ENCODE measurements around the gene FTH1.
"Not testable (repeated sequence)": the region's sequence is repeated elsewhere in the genome, so short reads cannot be mapped to it uniquely, and the experiment has no call there.

FTH1 gene

DNA sequence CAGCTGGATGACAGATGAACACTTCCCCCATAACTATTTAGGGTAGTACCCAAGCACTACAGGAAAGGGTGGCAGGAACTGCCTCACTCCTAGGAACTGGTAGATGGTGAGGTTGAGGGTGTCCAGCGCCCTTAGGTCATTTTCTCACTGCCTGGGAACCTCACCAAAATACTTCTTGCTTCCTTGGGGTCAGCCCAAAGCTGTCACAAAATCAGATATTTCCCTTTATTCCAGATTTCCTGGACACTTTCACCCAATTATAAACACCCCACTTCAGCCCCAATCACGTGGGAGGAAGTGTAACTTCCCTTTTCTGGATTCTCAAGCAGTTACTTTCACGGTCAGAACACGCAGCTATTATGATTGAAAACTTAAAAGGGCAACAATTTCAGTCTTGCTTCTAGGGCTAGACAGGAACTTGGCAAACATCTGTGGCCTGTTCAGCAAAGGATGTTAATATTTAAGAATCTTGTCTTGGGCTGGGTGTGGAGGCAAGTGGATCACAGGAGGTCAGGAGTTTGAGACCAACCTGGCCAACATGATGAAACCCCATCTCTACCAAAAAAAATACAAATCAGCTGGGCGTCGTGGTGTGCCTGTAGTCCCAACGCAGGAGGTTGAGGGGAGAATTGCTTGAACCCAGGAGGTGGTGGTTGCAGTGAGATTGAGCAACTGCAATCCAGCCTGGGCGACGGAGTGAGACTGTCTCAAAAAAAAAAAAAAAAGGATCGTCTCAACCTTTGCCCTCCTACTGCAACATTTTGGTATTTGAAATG lies 4.0 kb downstream of the FTH1 start:
- DNase-seq = no peak

DNA sequence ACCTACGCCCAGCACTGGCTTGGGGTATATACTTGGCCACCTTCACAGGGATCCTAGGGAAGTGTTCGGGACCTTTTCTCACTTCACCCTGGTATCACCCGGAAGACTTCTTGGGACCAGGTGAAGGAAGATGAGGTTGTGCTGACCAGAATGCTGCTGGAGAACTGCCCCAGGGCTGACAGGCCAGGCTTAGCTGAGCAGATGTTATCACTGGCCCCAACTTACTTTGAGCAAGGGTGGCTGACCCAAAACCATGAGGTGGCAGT lies 4.5 kb downstream of the FTH1 start:
- DNase-seq = no peak

DNA sequence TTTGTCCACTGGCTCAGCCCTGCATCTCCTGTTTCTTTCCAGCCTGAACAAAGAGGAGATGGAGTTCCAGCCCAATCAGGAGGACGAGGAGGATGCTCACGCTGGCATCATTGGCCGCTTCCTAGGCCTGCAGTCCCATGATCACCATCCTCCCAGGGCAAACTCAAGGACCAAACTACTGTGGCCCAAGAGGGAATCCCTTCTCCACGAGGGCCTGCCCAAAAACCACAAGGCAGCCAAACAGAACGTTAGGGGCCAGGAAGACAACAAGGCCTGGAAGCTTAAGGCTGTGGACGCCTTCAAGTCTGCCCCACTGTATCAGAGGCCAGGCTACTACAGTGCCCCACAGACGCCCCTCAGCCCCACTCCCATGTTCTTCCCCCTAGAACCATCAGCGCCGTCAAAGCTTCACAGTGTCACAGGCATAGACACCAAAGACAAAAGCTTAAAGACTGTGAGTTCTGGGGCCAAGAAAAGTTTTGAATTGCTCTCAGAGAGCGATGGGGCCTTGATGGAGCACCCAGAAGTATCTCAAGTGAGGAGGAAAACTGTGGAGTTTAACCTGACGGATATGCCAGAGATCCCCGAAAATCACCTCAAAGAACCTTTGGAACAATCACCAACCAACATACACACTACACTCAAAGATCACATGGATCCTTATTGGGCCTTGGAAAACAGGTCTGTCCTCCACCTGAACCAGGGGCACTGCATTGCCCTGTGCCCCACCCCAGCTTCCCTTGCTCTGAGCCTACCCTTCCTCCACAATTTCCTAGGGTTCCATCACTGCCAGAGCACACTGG lies 5.0 kb downstream of the FTH1 start:
- no peak for DNase-seq

DNA sequence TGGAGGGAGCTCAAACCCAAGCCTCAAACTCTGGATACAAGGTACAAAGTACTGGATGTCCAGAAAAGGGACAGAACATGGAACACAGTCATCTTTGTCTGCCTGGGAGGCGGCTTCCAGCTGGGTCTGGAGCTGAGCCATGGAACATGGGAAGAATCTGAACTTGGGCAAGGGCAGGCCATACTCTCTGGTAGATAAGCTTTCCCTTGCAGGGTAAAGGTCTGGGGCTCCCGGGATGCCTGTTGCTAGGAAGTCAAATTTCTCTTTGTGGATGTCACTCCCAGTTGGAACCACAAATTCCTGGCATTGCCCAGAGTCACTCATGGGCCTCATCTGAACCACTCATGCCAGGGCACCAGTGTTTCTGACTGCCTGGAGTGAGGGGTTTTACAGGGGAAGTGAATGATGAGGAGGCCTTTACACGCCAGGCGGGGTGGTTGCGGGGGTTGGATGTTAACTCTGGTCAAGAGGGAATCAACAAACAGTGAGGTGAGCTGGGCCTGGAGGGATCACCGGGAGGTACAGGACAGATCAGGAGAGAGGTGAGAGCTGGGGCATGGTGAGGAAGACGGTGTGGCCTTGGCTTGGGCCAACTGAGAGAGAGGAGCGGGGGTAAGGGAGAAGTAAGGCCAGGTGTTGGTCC lies 5.7 kb downstream of the FTH1 start:
- DNase-seq = no peak

DNA sequence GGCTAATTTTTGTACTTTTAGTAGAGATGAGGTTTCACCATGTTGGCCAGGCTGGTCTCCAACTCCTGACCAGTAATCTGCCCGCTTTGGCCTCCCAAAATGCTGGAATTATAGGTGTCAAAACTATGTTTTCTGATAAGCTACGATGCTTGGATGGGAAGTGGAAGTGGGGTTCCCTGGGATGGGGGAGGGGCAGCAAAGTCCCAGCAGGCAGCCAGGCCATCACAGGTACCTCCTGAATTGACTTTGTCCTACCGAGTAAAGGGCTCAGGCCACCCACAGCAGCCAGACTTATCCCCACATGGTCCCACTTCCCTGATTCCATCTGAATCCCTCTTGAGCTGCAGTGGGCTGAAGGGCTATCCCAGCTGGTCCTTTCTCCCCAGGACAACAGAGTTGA lies 6.9 kb downstream of the FTH1 start:
- no peak for DNase-seq

DNA sequence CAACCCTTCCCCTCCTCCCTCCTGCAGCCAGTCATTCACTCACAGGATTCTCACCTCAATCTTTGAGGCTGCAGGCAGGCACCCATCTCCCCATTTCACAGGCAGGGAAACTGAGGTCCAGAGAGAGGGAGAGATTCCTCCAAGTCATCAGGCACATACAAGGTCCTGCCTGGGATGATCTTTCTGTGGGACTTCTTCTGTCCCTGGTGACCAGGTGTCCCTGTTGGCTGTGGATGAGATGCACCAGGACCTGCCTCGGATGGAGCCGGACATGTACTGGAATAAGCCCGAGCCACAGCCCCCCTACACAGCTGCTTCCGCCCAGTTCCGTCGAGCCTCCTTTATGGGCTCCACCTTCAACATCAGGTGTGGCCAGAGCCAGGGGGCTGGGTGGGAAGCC lies 7.8 kb downstream of the FTH1 start:
- no peak for DNase-seq

DNA sequence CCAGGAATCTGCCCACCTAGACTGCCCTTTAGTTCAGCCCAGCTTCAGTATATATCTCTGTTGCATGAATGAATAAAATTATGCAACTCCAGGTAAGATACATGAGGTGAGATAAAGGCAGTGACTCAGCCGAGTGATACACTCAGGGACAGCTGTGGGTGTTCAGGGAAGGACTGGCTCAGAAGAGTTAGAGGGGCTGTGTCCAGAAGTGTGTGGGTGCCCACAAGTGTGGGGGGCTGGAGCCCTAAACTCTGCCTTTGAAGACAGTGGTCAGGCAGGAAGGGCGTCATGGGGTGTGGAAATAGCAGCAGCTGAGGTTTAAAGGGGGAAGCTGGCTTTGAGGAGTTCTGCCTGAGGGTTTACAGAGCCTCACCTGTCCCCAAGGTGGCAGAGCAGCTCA lies 8.3 kb downstream of the FTH1 start:
- no peak for DNase-seq

DNA sequence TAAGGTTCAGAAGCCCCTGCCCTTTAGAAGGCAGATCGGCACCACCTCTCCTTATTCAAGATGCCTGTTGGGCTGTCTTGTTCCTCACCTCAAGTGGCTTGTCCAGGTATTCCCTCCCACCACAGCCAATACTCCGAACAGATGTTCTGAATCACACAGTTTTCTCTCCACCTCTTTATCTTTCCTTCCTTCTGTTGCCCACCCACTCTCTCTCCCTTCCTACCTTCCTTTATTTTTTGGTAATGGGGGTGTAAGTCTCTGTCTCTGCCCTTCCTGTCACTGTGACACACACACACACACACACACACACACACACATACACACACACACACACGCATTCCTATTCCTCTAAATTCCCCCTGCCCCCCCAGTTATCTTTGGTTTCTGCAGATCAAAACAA lies 8.8 kb downstream of the FTH1 start:
- DNase-seq = no peak

DNA sequence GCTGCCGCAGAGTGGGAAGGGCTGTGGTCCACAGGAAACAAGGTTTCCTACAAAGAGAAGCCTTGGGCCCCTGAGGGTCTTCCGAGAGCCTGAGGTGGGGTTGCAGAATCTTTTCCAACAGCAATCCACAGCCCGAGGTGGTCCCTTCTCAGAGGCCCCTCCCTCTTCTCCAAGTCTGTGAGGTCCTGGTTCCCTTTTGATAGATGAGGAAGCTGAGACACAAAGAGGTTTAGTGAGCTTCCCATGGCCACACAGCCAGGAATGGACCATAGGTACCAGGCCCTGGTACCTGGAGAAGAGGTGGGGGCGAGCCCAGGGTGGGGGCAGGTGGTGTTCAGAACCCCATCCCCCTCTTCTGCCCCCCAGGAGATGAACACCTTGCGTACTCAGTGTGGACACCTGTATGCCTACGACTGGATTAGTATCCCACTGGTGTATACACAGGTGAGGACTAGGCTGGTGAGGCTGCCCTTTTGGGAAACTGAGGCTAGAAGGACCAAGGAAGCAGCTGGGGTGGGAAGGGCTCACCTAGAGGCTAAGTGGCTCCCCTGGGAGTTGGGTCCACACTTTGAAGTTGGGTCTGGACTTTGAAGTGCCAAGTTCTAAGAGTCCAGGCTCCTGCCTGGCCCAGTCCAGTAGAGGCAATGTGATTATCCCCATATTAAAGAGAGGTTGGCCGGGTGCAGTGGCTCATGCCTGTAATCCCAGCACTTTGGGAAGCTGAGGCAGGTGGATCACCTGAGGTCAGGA lies 10.2 kb downstream of the FTH1 start:
- no peak for DNase-seq

DNA sequence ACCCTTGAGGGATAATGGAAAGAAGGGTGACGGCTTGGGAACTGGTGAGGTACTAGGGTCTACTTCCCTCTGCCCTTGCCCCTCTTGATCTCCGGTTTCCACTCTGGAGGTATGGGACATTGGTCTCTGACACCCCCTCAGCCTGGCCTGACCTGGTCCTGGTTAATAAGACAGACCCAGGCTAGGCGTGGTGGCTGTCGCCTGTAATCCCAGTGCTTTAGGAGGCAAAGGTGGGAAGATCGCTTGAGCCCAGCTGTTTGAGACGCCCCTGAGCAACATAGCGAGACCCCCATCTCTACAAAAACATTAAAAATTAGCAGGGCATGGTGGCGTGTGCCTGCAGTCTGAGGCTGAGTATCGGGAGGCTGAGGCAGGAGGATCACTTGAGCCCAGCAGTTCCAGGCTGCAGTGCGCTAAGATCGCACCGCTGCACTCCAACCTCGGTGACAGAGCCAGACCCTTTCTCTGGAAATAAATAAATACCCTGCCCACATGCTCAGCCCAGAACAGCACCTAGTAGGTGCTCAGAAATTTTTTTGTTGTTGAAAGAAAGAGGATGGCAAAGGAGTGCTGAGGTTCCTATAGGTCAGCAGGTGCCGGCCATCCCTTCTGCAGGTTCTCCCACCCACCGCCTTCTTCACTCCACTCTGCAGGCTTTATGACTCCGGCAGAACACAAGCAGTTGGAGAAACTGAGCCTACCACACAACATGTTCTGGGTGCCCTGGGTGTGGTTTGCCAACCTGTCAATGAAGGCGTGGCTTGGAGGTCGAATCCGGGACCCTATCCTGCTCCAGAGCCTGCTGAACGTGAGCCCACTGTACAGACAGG lies 11.0 kb downstream of the FTH1 start:
- DNase-seq = no peak

DNA sequence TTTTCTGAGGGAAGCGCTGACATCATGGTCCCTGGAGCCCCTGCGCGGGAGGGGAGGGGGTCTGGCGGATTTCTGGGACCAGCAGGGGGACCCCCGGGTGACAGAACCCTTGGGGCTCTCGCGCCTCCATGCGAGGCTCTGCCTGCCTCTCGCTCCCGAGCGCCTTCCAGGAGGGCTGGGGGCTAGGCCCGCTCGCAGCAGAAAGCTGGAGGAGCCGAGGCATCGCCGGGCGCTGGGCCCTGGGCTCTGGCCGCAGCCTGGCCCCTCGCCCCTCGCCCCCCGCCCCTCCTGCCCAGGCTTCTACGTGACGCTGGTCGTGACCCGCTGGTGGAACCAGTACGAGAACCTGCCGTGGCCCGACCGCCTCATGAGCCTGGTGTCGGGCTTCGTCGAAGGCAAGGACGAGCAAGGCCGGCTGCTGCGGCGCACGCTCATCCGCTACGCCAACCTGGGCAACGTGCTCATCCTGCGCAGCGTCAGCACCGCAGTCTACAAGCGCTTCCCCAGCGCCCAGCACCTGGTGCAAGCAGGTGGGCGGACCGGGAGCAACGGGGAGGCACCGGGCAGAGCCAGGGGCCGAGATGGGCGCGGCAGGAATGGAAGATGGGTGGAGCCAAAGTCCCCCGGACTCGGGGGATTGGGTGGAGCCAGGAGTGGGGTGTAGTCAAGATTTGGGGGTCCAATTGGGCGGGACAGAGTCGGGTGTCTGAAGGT lies 11.9 kb downstream of the FTH1 start:
- peak; percentile 31 for DNase-seq

DNA sequence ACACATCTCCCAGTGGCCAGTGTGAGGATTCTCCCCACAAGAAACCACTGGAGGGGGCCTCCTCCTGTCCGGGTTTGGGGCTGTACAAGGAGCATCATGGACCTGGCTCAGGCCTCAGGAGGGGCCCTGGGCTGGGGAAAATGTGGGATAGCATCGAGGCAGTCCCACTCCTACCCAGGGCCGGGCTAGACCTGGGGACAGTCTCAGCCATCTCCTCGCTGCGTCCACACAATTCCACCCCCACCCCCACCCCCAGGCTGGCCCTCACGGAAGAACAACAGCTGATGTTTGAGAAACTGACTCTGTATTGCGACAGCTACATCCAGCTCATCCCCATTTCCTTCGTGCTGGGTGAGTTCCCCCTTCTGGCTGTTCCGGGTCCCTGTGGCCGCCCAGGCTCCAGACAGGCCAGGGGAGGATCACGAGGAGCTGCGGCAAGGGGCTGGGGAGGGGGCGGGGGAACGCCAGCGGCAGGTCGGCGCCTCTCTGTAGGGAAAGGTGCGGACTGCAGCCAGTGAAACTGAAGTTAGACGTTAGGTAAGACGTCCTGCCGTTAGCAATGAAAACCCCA lies 12.5 kb downstream of the FTH1 start:
- DNase-seq = peak; percentile 24

DNA sequence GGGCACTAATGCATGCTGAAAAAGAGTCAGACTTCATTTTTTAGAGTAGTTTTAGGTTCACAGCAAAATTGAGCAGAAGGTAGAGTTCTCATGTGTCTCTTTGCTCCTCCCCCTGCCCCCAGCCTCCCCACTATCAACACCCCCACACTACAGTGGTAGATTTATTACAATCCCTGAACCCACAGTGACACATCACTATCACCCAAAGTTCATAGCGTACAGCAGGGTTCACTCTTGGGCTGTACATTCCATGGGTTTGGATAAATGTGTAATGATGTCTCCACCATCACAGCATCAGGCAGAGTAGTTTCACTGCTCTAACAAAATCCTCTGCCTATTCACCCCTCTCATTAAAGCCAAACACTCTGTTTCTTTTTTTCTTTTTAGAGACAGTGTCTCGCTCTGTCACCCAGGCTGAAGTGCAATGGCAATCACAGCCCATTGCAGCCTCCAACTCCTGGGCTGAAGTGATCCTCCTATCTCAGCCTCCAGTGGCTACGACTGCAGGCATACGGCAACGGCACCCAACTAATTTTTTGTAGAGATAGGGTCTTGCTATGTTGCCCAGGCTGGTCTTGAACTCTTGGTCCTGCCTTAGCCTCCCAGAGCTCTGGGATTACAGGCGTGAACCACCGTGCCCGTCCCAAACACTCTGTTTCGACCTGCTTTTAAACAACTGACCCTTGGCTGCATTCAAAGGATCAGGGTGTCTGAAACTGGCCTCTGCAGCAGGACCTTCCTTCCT lies 13.2 kb downstream of the FTH1 start:
- no peak for DNase-seq

DNA sequence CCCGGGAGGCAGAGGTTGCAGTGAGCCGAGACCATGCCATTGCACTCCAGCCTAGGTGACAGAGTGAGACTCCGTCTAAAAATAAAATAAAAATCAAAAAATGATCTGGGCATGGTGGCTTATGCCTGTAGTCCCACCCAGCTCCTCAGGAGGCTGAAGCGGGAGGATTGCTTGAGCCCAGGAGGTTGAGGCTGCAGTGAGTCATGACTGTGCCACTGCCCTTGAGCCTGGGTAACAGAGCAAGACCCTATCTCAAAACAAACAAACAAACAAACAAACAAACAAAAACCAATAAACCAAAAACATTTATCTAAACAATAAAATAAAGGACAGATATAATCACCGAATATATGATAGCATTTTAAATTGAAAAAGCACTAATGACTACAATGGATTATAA lies 13.8 kb downstream of the FTH1 start:
- not testable (repeated sequence) for DNase-seq

DNA sequence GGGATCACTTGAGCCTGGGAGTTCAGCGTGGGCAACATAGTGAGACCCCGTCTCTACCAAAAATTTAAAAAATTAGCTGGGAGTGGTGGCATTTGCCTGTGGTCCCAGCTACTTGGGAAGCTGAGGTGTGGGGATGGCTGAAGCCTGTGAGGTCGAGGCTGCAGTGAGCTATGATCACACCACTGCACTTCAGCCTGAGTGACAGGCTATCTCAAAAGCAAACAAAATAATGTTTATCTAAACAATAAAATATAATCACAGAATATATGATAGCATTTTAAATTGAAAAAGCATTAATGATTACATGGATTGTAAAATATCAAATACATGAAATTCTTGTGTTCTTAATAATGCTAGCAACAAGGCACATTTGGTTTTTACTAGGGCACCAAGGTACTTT lies 14.6 kb downstream of the FTH1 start:
- DNase-seq = no peak

DNA sequence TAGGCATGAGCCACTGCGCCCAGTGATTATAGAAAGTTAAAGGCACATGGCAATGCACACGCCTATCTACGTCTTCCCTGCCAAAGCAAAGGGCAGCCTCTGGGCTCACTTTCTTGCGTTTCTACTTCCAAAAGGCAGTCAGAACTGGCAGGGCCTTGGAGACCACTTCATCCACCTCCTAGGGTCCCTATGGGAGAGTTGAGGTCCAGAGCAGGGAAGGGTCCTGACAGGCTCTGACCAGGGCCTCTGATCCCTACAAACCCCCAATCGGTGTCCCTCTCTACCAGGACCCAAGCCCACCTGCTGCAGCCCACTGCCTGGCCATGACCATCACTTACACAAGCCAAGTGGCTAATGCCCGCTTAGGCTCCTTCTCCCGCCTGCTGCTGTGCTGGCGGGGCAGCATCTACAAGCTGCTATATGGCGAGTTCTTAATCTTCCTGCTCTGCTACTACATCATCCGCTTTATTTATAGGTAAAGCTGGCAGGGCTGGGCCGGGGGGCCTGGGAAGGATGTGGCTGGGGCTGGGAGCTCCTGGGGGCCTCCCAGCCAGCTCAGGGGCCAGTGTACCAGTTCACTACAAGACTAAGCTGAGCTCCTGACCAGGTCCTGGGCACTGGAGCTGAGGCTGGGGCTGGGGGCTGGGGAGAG lies 15.8 kb downstream of the FTH1 start:
- DNase-seq = peak; percentile 30

DNA sequence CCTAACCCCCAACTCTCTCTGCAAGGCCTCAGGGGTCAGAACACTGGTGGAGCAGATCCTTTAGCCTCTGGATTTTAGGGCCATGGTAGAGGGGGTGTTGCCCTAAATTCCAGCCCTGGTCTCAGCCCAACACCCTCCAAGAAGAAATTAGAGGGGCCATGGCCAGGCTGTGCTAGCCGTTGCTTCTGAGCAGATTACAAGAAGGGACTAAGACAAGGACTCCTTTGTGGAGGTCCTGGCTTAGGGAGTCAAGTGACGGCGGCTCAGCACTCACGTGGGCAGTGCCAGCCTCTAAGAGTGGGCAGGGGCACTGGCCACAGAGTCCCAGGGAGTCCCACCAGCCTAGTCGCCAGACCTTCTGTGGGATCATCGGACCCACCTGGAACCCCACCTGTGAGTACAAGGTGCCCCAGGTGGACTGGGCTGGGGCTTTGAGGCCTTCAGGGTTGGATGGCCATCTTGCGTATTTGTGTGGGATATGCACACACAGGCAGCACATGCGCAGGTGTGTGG lies 17.3 kb downstream of the FTH1 start, which contains the start of gene BEST1:
TSS of gene BEST1 (plus strand) at position 317 of the 513 bp plus-strand sequence. CDS start 1,456 bp downstream, outside the sequence.
- DNase-seq = no peak

DNA sequence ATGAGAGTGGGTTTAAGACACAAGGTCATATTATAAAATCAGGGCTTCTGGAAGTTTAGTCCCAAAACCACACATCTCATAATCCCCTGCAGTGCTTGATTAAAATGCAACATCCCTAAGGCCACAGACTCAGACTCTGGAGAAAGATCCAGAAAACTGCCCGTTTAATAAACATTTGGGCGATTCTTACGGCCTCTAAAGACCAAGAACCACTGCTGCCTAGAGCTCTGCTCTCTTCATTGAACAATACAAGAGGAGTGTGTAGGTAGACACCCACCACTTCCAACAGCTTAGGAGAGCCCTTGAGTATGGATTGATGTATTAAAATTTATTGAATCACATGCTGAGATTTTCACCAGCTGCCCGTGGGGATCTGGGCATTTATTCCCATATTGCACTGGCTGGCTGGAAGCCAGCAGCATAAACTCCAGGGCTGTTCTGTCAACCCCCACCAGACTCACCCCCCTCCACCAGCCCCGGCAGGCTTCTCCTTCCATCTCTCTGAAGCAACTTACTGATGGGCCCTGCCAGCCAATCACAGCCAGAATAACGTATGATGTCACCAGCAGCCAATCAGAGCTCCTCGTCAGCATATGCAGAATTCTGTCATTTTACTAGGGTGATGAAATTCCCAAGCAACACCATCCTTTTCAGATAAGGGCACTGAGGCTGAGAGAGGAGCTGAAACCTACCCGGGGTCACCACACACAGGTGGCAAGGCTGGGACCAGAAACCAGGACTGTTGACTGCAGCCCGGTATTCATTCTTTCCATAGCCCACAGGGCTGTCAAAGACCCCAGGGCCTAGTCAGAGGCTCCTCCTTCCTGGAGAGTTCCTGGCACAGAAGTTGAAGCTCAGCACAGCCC lies 18.0 kb downstream of the FTH1 start:
- peak; percentile 71 for DNase-seq

DNA sequence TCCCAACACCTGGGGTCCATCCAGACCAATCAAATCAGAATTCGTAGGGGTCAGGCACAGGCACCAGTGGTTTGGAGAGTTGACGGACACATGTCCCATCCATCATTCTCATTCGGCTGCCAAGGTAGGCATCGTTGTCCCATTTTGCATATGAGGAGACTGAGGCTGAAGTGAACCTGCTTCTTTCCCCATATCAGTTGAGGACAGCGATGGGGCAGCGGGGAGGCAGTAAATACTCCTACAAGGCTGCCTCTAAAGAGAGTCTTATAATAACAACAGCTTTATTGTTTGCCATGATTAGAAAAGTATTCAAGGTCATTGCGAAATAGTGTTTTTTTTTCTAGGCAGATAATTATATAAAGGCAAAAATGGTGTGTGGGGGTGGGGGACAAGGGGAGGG lies 18.9 kb downstream of the FTH1 start:
- DNase-seq = no peak

All from NCI-H82 (cell line).